SHP77 treated with DMSO at 0.1 percent for 48 hours (cell line): Measurements from ENCODE around the gene SHKBP1.
"Not testable (repeated sequence)": the region's sequence is repeated elsewhere in the genome, so short reads cannot be mapped to it uniquely, and the experiment has no call there.

Experiments used
- DNase-seq: peaks from one replicate; lab custom pipeline; 2025; lab: John Stamatoyannopoulos, UW

Gene SHKBP1

DNA sequence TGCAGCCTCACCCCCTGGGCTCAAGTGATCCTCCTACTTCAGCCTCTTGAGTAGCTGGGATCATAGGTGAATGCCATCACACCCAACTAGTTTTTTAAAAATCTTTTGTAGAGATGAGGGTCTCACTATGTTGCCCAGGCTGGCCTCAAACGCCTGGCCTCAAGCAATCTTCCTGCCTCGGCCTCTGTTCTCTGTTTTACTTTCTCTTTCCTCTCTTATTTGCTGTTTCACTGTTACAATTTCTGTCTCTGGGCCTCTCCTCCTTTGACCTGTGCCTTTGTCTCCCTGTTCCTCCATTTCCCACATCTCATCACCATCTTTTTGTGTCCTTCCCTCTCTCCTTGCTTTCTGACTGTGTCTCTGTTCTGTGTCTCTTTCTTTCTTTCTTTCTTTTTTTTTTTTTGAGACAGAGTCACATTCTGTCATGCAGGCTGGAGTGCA is 9.3 kb downstream of the SHKBP1 start:
- DNase-seq: no peak

DNA sequence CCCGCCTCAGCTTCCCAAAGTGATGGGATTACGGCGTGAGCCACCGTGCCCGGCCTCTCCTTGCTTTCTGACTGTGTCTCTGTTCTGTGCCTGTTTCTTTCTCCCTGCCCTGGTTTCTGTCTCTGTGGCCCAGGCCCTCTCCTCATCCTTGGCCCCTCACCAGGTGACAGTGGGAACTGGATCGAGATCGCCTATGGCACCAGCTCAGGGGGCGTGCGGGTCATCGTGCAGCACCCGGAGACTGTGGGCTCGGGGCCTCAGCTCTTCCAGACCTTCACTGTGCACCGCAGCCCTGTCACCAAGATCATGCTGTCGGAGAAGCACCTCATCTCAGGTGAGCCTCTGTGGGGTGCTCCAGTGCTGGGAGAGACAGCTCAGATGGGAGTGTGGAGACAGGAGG is 9.9 kb downstream of the SHKBP1 start:
- no peak for DNase-seq

DNA sequence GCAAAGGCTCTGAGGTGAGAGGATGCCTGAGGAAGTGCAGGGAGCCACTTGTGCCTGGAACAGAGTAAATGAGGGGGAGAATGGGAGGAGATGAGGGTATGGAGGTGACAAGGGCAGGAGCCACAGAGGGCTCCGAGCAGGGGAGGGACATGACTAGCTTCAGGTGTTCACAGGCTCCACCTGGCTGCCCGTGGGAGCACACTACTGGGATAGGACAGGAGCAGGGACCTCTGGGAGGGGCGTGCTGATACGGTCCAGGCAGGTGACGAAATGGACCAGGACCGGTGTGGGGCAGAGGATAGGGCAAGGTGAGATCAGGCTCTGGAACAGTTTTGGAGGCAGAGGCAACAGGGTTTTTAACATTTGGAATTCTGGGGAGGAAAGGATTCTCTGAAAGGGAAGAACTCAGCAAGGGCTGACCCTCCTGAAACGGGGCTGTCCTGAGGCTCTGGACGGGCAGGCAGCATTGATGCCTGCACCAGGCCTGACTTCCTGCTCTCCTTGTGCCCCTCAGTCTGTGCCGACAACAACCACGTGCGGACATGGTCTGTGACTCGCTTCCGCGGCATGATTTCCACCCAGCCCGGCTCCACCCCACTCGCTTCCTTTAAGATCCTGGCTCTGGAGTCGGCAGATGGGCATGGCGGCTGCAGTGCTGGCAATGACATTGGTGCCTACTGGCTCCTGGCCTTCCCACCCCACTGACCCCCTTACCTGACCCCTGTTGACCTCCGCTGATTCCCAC is 11.6 kb downstream of the SHKBP1 start:
- no peak for DNase-seq

DNA sequence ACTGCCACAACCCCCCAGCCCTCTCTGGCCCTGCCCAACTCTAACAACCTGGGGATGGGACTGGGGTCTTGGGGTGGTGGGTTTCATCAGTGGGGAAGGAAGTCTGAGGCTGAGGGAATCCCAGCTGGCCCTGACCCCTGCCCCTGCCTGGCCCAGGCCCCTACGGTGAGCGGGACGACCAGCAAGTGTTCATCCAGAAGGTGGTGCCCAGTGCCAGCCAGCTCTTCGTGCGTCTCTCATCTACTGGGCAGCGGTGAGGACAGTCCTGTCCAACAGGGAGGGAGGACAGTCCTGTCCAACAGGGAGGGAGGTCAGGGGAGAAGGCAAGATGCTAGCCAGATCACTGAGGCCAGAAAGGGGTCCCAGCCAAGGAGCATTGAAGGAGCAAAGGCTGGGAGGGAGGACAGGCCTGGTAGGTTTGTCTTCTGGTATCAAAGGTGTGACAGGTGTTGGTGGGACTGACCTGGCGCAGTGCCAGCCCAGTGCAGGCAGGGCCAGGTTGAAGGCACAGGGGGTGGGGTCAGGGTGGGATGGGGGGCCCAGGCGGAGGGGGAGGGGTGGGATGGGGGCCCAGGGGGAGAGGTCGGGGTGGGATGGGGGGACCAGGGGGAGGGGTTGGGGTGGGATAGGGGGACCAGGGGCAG is 12.4 kb downstream of the SHKBP1 start:
- no peak for DNase-seq

DNA sequence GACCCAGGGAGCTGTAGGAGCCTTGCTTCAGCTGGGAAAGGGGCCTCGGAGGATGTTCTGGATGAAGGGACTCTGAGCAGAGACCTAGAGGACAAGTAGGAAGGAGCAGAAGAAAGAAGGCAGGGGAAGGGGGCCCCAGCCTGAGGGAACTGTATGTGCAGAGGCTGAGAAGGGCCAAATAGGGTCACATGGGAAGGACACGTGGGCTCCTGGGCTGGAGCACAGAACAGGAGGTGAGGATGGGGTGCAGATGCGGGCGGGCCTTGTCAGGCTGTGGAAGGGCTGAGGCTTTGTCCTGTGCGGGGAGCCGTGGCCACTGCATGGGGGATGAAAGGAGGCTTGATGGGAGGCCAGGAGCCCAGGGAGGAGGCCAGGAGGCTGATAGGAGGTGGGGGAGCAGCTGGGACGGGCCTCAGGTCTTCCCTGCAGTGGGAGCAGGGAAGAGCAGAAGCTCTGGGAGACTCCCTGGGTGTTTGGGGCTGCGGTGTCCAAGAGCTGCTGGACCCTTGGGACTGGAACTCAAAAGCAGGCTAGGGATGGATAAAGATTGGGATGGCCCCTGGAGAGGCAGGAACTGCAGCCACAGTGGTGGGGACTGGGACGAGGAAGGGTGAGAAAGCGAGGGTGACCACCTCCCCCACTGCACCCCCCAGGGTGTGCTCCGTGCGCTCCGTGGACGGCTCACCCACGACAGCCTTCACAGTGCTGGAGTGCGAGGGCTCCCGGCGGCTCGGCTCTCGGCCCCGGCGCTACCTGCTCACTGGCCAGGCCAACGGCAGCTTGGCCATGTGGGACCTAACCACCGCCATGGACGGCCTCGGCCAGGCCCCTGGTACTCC is 13.1 kb downstream of the SHKBP1 start:
- no peak for DNase-seq

DNA sequence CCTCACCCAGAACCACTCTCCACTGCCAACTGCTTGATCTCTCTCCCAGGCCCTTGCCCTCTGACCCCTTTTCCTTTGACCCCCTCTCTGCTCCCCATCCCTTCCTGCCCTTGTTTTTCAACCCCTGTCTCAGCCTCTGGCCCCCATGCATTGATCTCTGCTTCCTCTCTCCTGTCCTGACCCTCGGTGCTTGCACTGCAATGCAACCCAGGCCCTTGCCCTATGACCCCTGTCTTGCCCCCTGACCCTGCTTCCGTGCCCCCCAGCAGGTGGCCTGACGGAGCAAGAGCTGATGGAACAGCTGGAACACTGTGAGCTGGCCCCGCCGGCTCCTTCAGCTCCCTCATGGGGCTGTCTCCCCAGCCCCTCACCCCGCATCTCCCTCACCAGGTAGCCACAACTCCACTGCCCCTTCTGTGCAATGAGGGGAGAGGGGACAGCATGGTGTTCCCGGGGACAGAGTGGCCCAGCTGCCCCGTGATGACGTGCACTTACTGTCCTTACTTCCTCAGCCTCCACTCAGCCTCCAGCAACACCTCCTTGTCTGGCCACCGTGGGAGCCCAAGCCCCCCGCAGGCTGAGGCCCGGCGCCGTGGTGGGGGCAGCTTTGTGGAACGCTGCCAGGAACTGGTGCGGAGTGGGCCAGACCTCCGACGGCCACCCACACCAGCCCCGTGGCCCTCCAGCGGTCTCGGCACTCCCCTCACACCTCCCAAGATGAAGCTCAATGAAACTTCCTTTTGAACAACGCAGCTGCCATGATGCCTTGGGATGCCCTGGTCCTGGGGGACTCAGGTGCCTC is 14.0 kb downstream of the SHKBP1 start:
- no peak for DNase-seq

DNA sequence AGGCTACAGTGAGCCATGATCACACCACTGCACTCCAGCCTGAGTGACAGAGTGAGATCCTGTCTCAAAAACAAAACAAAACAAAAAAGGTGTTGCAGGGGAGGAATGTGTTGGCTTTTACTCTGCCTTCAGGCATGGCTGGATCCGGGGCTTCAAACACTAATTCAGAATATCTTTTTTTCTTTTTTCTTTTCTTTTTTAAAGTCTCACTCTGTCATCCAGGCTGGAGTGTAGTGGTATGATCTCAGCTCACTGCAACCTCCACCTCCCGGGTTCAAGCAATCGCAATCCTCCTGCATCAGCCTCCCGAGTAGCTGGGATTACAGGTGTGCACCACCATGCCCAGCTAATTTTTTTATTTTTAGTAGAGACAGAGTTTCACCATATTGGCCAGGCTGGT is 15.1 kb downstream of the SHKBP1 start:
- not testable (repeated sequence) for DNase-seq

DNA sequence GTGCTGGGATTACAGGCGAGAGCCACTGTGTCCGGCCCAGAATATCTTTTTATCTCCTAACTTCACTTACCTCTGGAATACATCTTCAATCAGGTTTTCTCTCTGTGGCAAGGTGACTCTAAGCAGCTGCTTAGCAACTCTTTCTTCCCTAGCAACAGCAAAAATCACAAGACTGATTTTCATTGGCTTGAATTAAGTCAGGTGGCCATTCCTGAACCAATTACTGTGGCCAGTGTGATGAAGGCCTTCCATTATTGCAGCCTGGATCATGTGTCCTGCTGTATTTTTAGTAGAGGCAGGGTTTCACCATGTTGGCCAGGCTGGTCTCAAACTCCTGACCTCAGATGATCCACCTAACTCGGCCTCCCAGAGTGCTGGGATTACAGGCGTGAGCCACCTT is 15.5 kb downstream of the SHKBP1 start:
- DNase-seq: peak; percentile 73

DNA sequence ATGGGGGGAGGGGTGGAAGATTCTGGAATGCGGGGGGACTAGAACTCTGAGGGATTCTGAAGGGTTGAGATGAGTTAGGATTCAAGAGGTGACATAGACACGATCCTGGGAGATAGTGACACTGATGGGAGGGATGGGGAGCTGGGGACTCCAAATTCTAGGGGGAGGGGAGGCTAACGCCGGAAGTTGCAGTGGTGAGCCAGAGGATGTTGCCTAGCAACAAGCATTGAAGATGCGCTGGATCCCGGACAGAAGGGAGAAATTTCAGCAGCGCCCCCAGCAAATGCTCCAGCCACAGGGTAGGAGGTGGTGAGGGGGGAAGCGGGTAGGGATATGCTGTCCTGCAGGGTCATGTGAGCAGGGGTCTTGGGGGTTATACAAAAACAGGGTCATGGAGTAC is 17.6 kb downstream of the SHKBP1 start:
- DNase-seq: no peak

DNA sequence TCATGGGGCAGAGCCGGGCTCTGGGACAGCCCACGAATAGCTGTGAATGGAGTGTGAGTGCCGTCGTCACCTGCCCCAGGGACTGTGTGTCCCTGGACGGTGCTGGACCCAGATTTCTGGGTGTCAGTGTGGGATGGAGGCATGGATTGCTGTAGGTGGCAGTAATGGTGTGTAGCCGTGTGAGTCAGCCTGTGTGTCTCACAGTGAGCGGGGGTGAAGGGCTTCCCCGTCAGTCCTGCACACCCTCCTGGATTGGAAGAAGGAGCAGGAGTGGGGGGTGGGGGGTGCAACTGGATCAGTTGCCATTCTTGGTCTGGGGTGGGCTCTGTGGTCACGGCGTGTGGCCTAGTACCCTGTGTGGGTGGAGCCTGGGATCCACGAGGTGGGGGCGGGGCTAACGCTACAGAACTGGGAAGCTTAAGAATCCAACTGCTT is 18.0 kb downstream of the SHKBP1 start:
- DNase-seq: no peak

DNA sequence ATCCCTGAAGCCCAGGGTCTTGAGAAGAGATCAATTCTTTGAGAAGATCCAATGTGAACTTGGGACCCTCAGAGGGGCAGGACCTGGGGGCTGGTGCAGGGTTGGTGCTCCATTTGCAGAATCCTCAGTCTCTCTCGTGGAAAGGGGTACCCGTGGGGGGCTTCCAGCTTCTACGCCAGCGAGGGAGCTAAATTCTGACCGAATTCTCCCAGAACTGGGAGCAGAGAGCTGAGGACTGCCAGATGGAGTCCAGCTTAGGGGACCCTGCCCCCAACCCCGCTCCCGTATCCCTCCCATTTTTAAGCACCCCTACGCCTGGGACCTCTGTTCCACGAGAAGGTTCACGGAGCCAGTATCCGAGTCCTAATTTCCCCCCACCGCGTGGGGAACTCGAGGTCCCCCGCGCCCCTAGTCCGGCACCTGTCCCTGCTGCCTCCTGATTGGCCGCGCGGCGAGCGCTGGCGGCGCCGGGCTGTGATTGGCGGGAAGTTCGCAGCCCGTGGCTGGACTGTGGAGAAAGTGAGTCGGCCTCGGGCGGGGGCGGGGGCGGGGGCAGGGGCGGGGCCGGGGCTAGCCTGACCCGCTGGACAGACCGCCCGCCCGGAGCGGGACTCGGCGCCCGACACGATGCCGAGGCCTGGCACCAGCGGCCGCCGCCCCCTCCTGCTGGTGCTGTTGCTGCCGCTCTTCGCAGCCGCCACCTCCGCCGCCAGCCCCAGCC is 20.1 kb downstream of the SHKBP1 start:
- DNase-seq: no peak

DNA sequence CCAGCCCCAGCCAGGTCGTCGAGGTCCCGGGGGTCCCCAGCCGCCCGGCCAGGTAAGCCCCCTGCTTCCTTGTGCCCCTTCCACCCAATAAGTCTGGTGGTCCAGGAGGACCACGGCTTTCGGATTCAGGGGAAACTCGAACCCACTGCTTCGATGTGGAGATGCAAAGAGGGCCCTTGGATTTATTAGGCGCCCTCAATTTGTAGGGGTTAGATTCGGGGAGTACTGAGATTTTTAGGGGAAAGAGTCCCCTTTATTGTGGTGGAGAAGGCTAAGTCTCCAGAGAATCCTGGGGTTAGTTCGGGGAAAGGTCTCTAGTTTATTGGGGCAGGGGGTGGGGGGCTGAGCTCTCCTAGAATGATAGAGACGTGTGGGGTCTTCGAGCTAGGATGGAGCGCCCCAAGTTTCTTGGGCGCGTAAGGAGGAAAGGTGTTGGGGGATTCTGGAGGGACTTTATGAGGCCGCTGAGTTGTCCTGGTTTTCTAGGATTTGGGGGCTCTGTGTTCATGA is 20.7 kb downstream of the SHKBP1 start:
- no peak for DNase-seq

DNA sequence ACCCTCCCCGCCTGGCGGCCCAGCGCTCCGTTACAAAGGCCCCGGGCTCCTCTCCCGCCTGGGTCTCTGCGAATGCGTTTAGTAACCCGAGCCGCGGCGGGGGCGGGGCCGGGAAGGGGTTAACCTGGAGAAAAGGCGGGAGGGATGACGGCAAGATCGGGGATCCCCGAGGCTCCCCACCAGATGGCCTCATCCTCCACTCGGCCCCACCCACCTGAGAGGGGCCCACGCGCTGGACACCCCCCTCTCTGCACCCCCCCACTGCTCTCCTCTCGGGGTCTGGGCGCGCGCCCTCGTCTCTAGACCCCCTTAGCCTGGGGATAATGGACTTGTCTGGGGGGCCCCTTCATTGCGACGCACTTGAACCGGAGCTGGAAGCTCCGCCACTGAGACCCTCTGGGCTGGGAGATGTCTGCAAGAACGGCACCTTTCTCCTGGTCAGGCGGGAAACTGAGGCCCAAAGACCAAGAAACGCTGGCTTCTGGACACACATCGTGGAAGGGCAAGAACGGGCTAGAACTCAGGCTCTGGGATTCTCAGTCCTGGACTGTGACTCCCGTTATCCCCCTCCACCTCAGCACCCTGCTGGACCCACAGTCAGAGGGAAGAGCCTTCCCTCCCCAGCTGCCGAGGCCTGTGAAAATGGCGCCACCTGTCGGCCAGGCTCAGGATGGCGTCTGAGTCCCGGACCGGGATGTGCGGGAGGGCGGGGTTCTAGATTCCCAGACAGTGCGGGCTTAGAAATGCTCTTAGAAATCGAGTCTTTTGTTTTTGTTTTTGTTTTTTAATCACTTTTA is 21.6 kb downstream of the SHKBP1 start:
- DNase-seq: peak; percentile 77

DNA sequence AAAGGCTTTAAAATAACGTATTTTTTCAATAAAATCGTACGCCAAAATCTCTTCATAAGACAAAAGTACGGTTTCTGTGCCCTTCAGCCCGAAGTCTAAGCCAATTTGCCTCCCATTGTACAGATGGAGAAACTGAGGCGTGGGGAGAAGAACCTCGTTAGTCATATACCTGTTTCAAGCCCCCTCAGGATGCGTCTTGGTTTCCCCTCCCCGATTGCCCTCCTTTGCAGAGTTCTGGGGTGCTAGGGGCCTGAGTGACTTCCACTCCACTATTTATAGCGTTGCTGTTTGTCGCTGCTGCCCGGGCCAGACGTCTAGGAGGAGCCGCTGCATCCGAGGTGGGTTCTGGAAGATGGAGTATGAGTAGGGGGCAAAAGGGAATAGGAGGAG is 22.2 kb downstream of the SHKBP1 start:
- no peak for DNase-seq

DNA sequence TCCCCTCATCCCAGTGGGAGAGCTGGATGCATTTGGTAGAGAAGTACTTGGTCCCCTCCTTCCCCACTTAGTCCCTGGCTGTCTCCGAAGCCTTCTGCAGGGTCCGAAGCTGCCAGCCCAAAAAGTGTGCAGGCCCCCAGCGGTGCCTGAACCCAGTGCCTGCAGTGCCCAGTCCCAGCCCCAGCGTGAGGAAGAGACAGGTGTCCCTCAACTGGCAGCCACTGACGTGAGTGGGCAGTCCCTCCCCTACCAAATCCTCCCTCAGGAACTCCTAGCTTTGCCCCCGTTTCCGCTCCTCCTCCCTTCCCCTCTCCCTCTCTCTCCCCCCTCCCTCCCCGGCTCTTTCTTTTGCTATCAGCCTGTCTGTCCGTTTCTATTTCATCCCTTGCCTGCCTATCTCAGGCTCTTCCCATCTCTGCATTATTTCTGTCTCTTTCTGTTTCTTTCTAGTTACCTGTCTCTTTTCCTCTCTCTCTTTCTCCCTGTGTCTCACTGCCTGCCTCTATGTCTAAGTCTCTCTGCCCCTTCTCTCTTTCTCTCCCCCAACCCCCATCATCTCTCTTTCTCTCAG is 22.7 kb downstream of the SHKBP1 start:
- no peak for DNase-seq

DNA sequence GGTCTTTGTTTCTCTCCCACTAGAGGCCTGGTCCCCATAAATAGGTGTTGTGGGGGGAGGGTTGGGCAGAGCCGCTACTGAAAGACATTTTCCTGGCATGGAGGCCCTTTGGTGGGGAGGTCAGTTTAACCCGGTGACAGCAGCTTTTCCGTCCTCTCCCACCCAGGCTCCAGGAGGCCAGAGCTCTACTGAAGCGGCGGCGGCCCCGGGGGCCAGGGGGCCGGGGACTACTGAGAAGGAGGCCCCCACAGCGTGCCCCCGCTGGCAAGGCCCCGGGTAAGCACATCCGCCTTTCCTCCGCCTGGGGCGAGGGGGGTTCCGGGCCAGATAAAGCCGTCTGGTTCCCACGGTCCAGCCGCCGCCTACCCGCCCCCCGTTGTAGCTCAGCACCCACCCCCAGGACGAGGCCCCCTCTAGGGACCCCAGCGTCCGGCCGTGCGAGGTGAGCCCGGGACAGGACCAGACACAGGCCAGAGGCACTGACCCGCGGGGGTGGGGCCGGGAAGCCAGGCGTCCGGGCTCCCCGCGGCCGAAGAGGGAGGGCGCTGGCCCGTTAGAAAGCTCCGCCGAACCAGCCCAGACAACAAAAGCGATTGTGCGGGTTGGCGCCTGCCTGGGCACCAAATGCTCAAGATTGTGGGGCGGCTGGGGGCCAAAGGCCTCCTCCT is 23.4 kb downstream of the SHKBP1 start:
- no peak for DNase-seq

DNA sequence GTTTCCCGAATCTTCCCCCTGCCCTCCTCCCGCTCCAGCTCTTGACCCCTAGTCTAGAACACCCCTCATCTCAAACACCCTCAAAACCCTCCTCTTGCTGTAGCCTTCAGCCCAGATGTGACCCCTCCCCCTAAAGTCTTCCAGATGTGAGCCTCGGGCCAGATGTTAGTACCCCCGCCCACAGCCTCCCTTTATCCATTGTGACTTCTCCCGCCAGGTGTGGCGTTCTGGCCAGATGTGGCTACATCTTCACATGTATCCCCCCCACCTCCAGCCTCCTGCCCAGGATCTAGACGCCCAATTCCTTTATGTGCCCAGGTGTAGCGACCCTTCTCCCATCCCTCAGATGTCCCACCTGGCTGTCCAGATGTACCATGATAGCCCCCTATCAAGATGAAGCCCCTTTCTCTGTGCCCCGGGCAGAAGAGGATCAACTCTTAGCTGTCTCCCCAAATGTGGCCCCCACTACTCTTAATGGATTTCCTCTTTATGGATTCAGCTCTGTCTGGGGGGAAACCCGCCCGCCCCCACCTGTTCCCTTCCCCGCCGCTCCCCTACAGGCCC is 24.0 kb downstream of the SHKBP1 start:
- no peak for DNase-seq

DNA sequence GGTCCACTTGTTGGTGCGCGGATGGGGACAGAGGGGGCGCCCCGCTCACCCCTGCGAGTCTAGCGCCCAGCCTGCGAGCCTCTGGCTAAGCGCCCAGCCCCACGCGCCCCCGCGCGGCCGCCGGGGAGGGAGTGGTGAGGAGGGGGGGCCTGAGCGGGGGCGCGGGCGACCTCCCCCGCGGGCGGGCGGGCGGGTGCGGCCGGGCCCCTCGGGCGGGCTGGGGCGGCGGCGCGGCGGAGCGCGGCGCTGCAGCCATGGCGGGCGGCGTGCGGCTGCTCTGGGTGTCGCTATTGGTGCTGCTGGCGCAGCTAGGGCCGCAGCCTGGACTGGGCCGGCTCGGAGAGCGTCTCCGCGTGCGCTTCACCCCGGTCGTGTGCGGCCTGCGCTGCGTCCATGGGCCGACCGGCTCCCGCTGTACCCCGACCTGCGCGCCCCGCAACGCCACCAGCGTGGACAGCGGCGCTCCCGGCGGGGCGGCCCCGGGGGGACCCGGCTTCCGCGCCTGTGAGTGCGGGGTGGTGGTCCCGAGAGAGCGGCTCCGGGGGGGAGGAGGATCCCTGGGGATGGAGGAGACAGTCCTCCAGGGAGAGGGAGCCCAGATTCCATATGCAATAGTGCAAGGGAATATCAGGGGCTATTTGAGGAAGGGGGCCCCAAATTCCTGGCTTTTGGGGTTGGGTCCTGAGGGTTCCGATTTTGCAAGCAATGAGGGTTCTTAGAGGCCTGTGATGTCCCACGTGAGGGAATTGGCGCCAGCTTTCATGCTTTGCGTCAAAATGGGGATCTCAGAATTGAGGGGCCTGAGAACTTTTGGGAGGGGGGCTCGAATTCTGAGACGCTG is 24.7 kb downstream of the SHKBP1 start, which contains the start of gene LTBP4:
Gene LTBP4 (plus strand): TSS at position 236 of the 841 bp plus-strand sequence. CDS start 19 bp downstream, at position 255.
- DNase-seq: no peak
